HepG2 (cell line): Measurements from ENCODE around the gene PREX1. TPM values are rescaled to one million over a fixed set of nuclear protein-coding genes. Genes with fewer than 3 reads are reported as not detected.

Experiments
- ARHGAP35 ChIP-seq: sonication (generic); formaldehyde crosslinking; IDR thresholded peaks from 2 replicates; pipeline ENCODE4 v1.9.0; 2022; ENCODE audit warnings: mild to moderate bottlenecking, inconsistent platforms, moderate library complexity, missing genetic modification reagents, borderline replicate concordance
- FIP1L1 ChIP-seq: fragments of 200-400 bp; formaldehyde crosslinking; IDR thresholded peaks from 2 replicates; pipeline ENCODE4 v1.6.1; 2018; ENCODE audit warnings: low read depth, mild to moderate bottlenecking, low read length, moderate library complexity, borderline replicate concordance; ENCODE audit not compliant: insufficient read depth
- KLF9 ChIP-seq: IDR thresholded peaks from 2 replicates; pipeline ENCODE4 v1.6.1; 2016; ENCODE audit warnings: low read depth
- MTA1 ChIP-seq: sonication (generic); formaldehyde crosslinking; IDR thresholded peaks from 2 replicates; pipeline ENCODE4 v1.4.0; 2020; ENCODE audit warnings: missing genetic modification reagents, mild to moderate bottlenecking, borderline replicate concordance
- POLR2A ChIP-seq, 2 experiments: IDR thresholded peaks; 2 replicates each; pipeline ENCODE4 v1.6.1; 2011; ENCODE audit warnings: low read depth in 2 of 2, low read length in 2 of 2, mild to moderate bottlenecking in 1 of 2, moderate library complexity in 1 of 2; ENCODE audit not compliant: insufficient read depth in 1 of 2
- POLR2G ChIP-seq: fragments of 200-400 bp; formaldehyde crosslinking; IDR thresholded peaks from 2 replicates; pipeline ENCODE4 v1.6.1; 2018; ENCODE audit warnings: mild to moderate bottlenecking, low read depth, low read length, moderate library complexity
- PTBP1 ChIP-seq: fragments of 200-400 bp; formaldehyde crosslinking; IDR thresholded peaks from 2 replicates; pipeline ENCODE4 v1.6.1; 2018; ENCODE audit warnings: low read length, low read depth; ENCODE audit not compliant: poor library complexity, severe bottlenecking
- REPIN1 ChIP-seq: sonication (generic); formaldehyde crosslinking; IDR thresholded peaks from 2 replicates; pipeline ENCODE4 v1.8.0; 2022; ENCODE audit warnings: missing genetic modification reagents, low read depth, mild to moderate bottlenecking, borderline replicate concordance
- REXO4 ChIP-seq: sonication (generic); formaldehyde crosslinking; IDR thresholded peaks from 2 replicates; pipeline ENCODE4 v1.8.0; 2022; ENCODE audit warnings: missing genetic modification reagents, mild to moderate bottlenecking, borderline replicate concordance
- RFX1 ChIP-seq: fragments of 450-650 bp; IDR thresholded peaks from 2 replicates; pipeline ENCODE4 v1.6.1; 2017
- SALL2 ChIP-seq: sonication (generic); formaldehyde crosslinking; IDR thresholded peaks from 2 replicates; pipeline ENCODE4 v1.8.1; 2023; ENCODE audit warnings: mild to moderate bottlenecking, missing genetic modification reagents, inconsistent platforms
- SAP130 ChIP-seq: IDR thresholded peaks from 2 replicates; pipeline ENCODE4 v1.6.1; 2016; ENCODE audit warnings: low read depth
- SNAI1 ChIP-seq: sonication (generic); formaldehyde crosslinking; IDR thresholded peaks from 2 replicates; pipeline ENCODE4 v1.5.0; 2020; ENCODE audit warnings: mild to moderate bottlenecking, missing genetic modification reagents, borderline replicate concordance
- SP1 ChIP-seq, 2 experiments: fragments of 450-650 bp in 1 of 2; sonication (generic) in 1 of 2; formaldehyde crosslinking in 1 of 2; IDR thresholded peaks; 2 replicates each; pipeline versions ENCODE4 v1.4.0 to v1.6.1; 2016 to 2020; ENCODE audit warnings: missing genetic modification reagents in 1 of 2
- SP2 ChIP-seq: sonication (generic); formaldehyde crosslinking; IDR thresholded peaks from 2 replicates; pipeline ENCODE4 v1.5.1; 2020; ENCODE audit warnings: mild to moderate bottlenecking, missing genetic modification reagents
- SP4 ChIP-seq: sonication (generic); formaldehyde crosslinking; IDR thresholded peaks from 2 replicates; pipeline ENCODE4 v1.8.1; 2023; ENCODE audit warnings: mild to moderate bottlenecking, missing genetic modification reagents
- SSRP1 ChIP-seq: IDR thresholded peaks from 2 replicates; pipeline ENCODE4 v1.6.1; 2016; ENCODE audit warnings: control low read depth
- ZFP36L1 ChIP-seq: sonication (generic); formaldehyde crosslinking; IDR thresholded peaks from 2 replicates; pipeline ENCODE4 v1.8.0; 2022; ENCODE audit warnings: mild to moderate bottlenecking, missing genetic modification reagents, moderate library complexity
- ZMYM4 ChIP-seq: sonication (generic); formaldehyde crosslinking; IDR thresholded peaks from 2 replicates; pipeline ENCODE4 v1.8.1; 2023; ENCODE audit warnings: mild to moderate bottlenecking, missing genetic modification reagents
- ZNF138 ChIP-seq: sonication (generic); formaldehyde crosslinking; IDR thresholded peaks from 2 replicates; pipeline ENCODE4 v1.5.0; 2020; ENCODE audit warnings: mild to moderate bottlenecking, low read depth, missing genetic modification reagents
- ZNF160 ChIP-seq: sonication (generic); formaldehyde crosslinking; IDR thresholded peaks from 2 replicates; pipeline ENCODE4 v1.8.0; 2022; ENCODE audit warnings: mild to moderate bottlenecking, inconsistent platforms, missing genetic modification reagents
- ZNF577 ChIP-seq: sonication (generic); formaldehyde crosslinking; IDR thresholded peaks from 2 replicates; pipeline ENCODE4 v1.4.0; 2020; ENCODE audit warnings: mild to moderate bottlenecking, low read depth, missing genetic modification reagents, borderline replicate concordance
- ZNF772 ChIP-seq: sonication (generic); formaldehyde crosslinking; IDR thresholded peaks from 2 replicates; pipeline ENCODE4 v1.5.0; 2020; ENCODE audit warnings: mild to moderate bottlenecking, missing genetic modification reagents
- ZNF781 ChIP-seq: sonication (generic); formaldehyde crosslinking; IDR thresholded peaks from 2 replicates; pipeline ENCODE4 v1.5.1; 2020; ENCODE audit warnings: borderline replicate concordance, mild to moderate bottlenecking, missing genetic modification reagents; ENCODE audit errors: not compliant biosample characterization
- ZNF879 ChIP-seq: sonication (generic); formaldehyde crosslinking; IDR thresholded peaks from 2 replicates; pipeline ENCODE4 v1.8.1; 2023; ENCODE audit warnings: missing genetic modification reagents
- polyA plus RNA-seq, 8 experiments: library from polyadenylated mRNA; depleted of rRNA in 3 of 8; stranded (reverse) in 7 of 8; unstranded in 1 of 8; fragments of >200 nt; fragmentation: Illumina TruSeq in 4 of 8; extraction: Trizol in 4 of 8; gene quantifications; 2 replicates each; pipeline versions ENCODE4 v1.2.1 to v1.2.3, GENCODE V29; 2011 to 2016; ENCODE audit warnings: low read depth in 4 of 8, missing spikeins in 1 of 8, mixed read lengths in 1 of 8; ENCODE audit not compliant: insufficient read depth in 1 of 8
- total RNA-seq, 5 experiments: library from RNA; depleted of rRNA; stranded (reverse); fragments of >200 nt; fragmentation: Illumina TruSeq; extraction: Trizol; gene quantifications; 2 replicates each; pipeline ENCODE4 v1.2.3, GENCODE V29; 2016; ENCODE audit warnings: low read depth in 1 of 5
- TF ChIP-seq, protein P1 (sequence below): IDR thresholded peaks from 2 replicates; pipeline ENCODE4 v1.6.1; 2012; ENCODE audit warnings: low read depth, low read length, improper control_type of control experiment
- TF ChIP-seq, protein P2 (sequence below): sonication (generic); formaldehyde crosslinking; IDR thresholded peaks from 2 replicates; pipeline ENCODE4 v1.5.1; 2020; ENCODE audit warnings: missing genetic modification reagents, mild to moderate bottlenecking, borderline replicate concordance
- TF ChIP-seq, protein P3 (sequence below): sonication (generic); formaldehyde crosslinking; IDR thresholded peaks from 2 replicates; pipeline ENCODE4 v1.4.0; 2020; ENCODE audit warnings: mild to moderate bottlenecking, missing genetic modification reagents

Gene PREX1
- total and polyA plus RNA-seq, 2 of the 13 experiments (the other 11 are each of a cell fraction or from before 2014, with no cell fraction given), result 0.02 to 0.04 TPM

DNA sequence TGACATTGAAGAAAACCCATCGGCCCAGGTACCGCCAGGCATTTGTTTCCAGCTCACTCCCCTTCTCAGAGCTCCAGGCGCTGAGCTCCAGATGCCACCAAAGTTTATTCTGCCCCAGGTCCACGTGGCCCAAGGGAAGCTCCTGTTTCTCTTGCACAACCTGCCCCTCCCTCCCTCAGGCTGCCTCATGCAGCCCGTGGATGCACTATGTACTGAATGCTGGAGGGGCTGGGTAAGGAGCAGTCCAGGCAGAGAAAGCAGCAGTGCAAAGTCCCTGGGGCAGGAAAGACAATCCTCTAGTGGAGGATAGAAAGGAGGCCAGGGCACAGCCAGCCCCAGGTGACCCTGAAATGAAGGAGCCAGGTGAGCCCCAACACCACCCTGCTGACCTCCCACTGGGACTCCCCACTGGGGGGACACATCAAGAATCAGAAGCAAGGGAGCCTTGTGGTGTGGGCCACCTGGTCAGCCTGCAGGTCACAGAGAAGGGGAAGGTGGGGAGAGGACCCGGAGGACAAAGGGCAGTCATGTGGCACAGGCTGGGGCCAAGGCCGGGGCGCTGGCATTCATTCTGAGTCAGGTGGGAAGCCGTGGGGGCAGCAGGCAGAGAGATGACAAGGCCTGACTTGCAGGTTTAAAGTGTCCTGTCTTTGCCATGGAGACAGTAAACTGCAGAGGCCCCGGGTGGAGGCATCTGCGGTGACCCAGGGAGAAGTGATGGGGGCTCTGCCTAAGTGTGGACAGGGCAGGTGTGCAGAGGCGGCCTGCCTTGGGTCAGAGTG lies 230.1 kb downstream of the PREX1 start (continued):
- TF ChIP-seq ZNF577 (CRISPR knock-in tag) (no peak), ZFP36L1 (peak; percentile 82), SAP130 (CRISPR knock-in tag) (peak; percentile 82), REPIN1 (CRISPR knock-in tag) (peak; percentile 16; the same call in 1 of the 2 replicates), MTA1 (no peak; the same call in 1 of the 2 replicates), ZNF160 (no peak), SSRP1 (CRISPR knock-in tag) (no peak), SNAI1 (CRISPR knock-in tag) (no peak), ZNF781 (CRISPR knock-in tag) (no peak), ZMYM4 (CRISPR knock-in tag) (no peak), FIP1L1 (no peak), ZNF879 (CRISPR knock-in tag) (no peak), SP2 (CRISPR knock-in tag) (no peak), POLR2G (no peak), SP4 (CRISPR knock-in tag) (peak; percentile 53; the same call in 1 of the 2 replicates), PTBP1 (no peak), POLR2A (IDR thresholded peaks at IDR 0.05; ENCODE audit: insufficient read depth in 1 of 2, low read depth in 2 of 2, low read length in 2 of 2) (no peak), ARHGAP35 (0 out of 2 replicates have a peak, but pooled peaks have one; percentile 14), SP1 (IDR thresholded peaks at IDR 0.05) (no peak), SP1 (CRISPR knock-in tag; IDR thresholded peaks at IDR 0.05) (no peak), SALL2 (CRISPR knock-in tag) (no peak), ZNF138 (CRISPR knock-in tag) (no peak), KLF9 (CRISPR knock-in tag) (no peak), RFX1 (no peak), ZNF772 (no peak), REXO4 (no peak)
- TF ChIP-seq, protein P1, sequence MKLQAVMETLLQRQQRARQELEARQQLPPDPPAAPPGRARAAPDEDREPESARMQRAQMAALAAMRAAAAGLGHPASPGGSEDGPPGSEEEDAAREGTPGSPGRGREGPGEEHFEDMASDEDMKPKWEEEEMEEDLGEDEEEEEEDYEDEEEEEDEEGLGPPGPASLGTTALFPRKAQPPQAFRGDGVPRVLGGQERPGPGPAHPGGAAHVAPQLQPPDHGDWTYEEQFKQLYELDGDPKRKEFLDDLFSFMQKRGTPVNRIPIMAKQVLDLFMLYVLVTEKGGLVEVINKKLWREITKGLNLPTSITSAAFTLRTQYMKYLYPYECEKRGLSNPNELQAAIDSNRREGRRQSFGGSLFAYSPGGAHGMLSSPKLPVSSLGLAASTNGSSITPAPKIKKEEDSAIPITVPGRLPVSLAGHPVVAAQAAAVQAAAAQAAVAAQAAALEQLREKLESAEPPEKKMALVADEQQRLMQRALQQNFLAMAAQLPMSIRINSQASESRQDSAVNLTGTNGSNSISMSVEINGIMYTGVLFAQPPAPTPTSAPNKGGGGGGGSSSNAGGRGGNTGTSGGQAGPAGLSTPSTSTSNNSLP, result no peak
- TF ChIP-seq, protein P2, sequence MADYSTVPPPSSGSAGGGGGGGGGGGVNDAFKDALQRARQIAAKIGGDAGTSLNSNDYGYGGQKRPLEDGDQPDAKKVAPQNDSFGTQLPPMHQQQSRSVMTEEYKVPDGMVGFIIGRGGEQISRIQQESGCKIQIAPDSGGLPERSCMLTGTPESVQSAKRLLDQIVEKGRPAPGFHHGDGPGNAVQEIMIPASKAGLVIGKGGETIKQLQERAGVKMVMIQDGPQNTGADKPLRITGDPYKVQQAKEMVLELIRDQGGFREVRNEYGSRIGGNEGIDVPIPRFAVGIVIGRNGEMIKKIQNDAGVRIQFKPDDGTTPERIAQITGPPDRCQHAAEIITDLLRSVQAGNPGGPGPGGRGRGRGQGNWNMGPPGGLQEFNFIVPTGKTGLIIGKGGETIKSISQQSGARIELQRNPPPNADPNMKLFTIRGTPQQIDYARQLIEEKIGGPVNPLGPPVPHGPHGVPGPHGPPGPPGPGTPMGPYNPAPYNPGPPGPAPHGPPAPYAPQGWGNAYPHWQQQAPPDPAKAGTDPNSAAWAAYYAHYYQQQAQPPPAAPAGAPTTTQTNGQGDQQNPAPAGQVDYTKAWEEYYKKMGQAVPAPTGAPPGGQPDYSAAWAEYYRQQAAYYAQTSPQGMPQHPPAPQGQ (CRISPR knock-in tag), result no peak
- TF ChIP-seq, protein P3, sequence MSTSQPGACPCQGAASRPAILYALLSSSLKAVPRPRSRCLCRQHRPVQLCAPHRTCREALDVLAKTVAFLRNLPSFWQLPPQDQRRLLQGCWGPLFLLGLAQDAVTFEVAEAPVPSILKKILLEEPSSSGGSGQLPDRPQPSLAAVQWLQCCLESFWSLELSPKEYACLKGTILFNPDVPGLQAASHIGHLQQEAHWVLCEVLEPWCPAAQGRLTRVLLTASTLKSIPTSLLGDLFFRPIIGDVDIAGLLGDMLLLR (CRISPR knock-in tag), result no peak
